Fibroblast of pulmonary artery (primary cell): Measurements from ENCODE around the gene CASP10.
A peak's percentile ranks its signal among the peaks of the same experiment; 100 is the strongest.

ENCODE experiments used
- DNase-seq: peaks from one replicate; pipeline ENCODE4 v3.0.0-alpha.2; 2010; ENCODE audit warnings: low read depth
- H3K4me3 ChIP-seq: replicated peaks from 2 replicates; pipeline ENCODE4 v1.5.1; 2011; ENCODE audit warnings: low read depth, mild to moderate bottlenecking, control low read depth, low read length, moderate library complexity
- TF ChIP-seq, protein P1 (sequence below): IDR thresholded peaks from 2 replicates; pipeline ENCODE4 v1.5.1; 2011; ENCODE audit warnings: mild to moderate bottlenecking, control low read depth, low read length, inconsistent platforms; ENCODE audit errors: missing control alignments

CASP10 gene

DNA sequence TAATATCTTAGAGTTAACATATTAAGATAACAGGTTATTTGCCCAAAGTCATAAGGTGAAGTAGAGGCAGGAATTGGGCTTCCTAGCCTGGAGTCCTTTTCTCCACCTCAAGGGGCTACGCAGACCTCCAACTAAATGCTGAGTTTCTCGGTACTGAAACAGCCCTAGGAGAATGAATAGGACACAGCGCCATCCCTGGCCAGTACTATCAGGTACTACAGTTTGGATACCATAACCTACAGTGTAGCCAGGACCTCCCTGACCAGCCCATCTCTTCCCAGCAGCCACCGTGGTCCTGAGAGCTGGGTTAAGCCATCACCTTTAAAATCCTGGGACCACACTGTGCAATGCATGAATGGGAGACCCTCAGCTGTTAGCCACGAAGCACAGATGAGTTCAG lies 93.0 kb downstream of the CASP10 start:
- no peak for DNase-seq

DNA sequence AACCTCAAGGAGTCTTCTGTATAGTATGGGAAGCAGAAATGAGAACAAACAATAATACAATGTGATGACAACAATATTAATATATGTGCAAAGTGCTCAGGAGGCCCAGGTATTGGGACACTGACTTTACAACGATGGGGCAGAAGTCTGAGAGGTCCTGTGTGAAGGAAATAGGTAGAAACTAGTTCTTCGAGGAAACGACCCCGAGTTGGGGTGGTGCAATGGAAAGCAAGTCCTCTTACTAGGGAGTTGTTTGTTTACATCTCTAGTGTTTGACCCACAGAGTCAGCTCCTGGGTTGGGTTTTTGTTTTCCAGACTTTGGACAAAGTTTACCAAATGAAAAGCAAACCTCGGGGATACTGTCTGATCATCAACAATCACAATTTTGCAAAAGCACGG lies 93.6 kb downstream of the CASP10 start:
- H3K4me3 ChIP-seq: no peak overlapping the region
- no peak for DNase-seq
- TF ChIP-seq, protein P1, sequence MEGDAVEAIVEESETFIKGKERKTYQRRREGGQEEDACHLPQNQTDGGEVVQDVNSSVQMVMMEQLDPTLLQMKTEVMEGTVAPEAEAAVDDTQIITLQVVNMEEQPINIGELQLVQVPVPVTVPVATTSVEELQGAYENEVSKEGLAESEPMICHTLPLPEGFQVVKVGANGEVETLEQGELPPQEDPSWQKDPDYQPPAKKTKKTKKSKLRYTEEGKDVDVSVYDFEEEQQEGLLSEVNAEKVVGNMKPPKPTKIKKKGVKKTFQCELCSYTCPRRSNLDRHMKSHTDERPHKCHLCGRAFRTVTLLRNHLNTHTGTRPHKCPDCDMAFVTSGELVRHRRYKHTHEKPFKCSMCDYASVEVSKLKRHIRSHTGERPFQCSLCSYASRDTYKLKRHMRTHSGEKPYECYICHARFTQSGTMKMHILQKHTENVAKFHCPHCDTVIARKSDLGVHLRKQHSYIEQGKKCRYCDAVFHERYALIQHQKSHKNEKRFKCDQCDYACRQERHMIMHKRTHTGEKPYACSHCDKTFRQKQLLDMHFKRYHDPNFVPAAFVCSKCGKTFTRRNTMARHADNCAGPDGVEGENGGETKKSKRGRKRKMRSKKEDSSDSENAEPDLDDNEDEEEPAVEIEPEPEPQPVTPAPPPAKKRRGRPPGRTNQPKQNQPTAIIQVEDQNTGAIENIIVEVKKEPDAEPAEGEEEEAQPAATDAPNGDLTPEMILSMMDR: no peak

More for the DNA sequence above, 93.0 kb downstream of the CASP10 start:
- H3K4me3 ChIP-seq: no peak overlapping the region
- TF ChIP-seq, protein P1: peak; percentile 3
